Activated CD8-positive, alpha-beta memory T cell treated with anti-CD3 and anti-CD28 coated beads for 24 hours (primary cell): ENCODE data around the gene F7.
"Not testable (repeated sequence)": the region's sequence is repeated elsewhere in the genome, so short reads cannot be mapped to it uniquely, and the experiment has no call there.

Experiments used
- DNase-seq: peaks from one replicate; pipeline ENCODE4 v3.0.0-alpha.2; 2020

Gene F7

GRCh38 chr13:113073942-113074341 lies 31.6 kb upstream of the F7 start:
- no peak for DNase-seq

GRCh38 chr13:113074401-113074800 lies 31.2 kb upstream of the F7 start:
- DNase-seq: no peak

GRCh38 chr13:113074876-113075275 lies 30.7 kb upstream of the F7 start:
- no peak for DNase-seq

GRCh38 chr13:113075711-113076110 lies 29.9 kb upstream of the F7 start:
- DNase-seq: no peak

- DNase-seq: no peak
Measured at GRCh38 chr13:113076681-113077401, 28.8 kb upstream of the F7 start.

- DNase-seq: no peak
Measured at GRCh38 chr13:113077566-113077952, 28.0 kb upstream of the F7 start.

GRCh38 chr13:113077953-113078901 lies 27.4 kb upstream of the F7 start:
- no peak for DNase-seq

GRCh38 chr13:113078902-113079780 lies 26.4 kb upstream of the F7 start:
- no peak for DNase-seq

GRCh38 chr13:113079781-113080080 lies 25.9 kb upstream of the F7 start:
- not testable (repeated sequence) for DNase-seq

GRCh38 chr13:113080361-113080831 lies 25.2 kb upstream of the F7 start:
- DNase-seq: no peak

GRCh38 chr13:113080901-113081521 lies 24.6 kb upstream of the F7 start:
- DNase-seq: no peak

- DNase-seq: no peak
Measured at GRCh38 chr13:113082198-113083021, 23.2 kb upstream of the F7 start.

GRCh38 chr13:113083022-113083373 lies 22.6 kb upstream of the F7 start:
- no peak for DNase-seq

- no peak for DNase-seq
Measured at GRCh38 chr13:113083402-113084061, 22.1 kb upstream of the F7 start.

- no peak for DNase-seq
Measured at GRCh38 chr13:113084094-113084942, 21.3 kb upstream of the F7 start.

GRCh38 chr13:113084943-113085540 lies 20.5 kb upstream of the F7 start:
- no peak for DNase-seq

- DNase-seq: no peak
Measured at GRCh38 chr13:113086031-113086750, 19.4 kb upstream of the F7 start.

GRCh38 chr13:113086991-113087922 lies 18.3 kb upstream of the F7 start:
- DNase-seq: no peak
